H1 (cell line): ENCODE measurements around the gene MMP21. TPM values are rescaled to one million over a fixed set of nuclear protein-coding genes. Genes with fewer than 3 reads are reported as not detected.

Experiments used
- CTCF ChIA-PET: fragments of 300-600 bp; sonication (Branson Sonifier 250); formaldehyde crosslinking; loops from one replicate; lab custom pipeline; 2021; ENCODE audit not compliant: partially characterized antibody; lab: Charles Lee
- POLR2A ChIA-PET: fragments of 300-600 bp; sonication (Branson Sonifier 250); formaldehyde crosslinking; loops from one replicate; lab custom pipeline; 2021; ENCODE audit warnings: inconsistent platforms; ENCODE audit not compliant: partially characterized antibody; lab: Charles Lee
- DNase-seq, 2 experiments: peaks; one replicate each; pipeline versions ENCODE4 v3.0.0 to v3.0.0-alpha.2; 2010 to 2022; ENCODE audit warnings: low spot score in 2 of 2, low read depth in 1 of 2, mixed read lengths in 1 of 2
- FAIRE-seq: peaks from 2 replicates; lab custom pipeline; 2011; peaks lifted over from hg19 to GRCh38; lab: Jason Lieb, UNC
- H2AFZ ChIP-seq: 2 replicates; pipeline ENCODE4 v1.8.1; 2012; ENCODE audit warnings: low read length, inconsistent platforms
- H2AK5ac ChIP-seq: 2 replicates; pipeline ENCODE4 v1.6.1; 2013; ENCODE audit warnings: low read depth, low read length
- H2BK120ac ChIP-seq: replicated peaks from 2 replicates; pipeline ENCODE3; 2013; ENCODE audit warnings: low read depth, low read length, inconsistent platforms
- H2BK12ac ChIP-seq: 2 replicates; pipeline ENCODE4 v1.6.1; 2013; ENCODE audit warnings: low read depth, low read length
- H2BK15ac ChIP-seq: 2 replicates; pipeline ENCODE4 v1.6.1; 2013; ENCODE audit warnings: low read length
- H2BK20ac ChIP-seq: 2 replicates; pipeline ENCODE4 v1.6.1; 2013; ENCODE audit warnings: low read length
- H2BK5ac ChIP-seq: 2 replicates; pipeline ENCODE4 v1.6.1; 2013; ENCODE audit warnings: low read depth, low read length
- H3K14ac ChIP-seq: 2 replicates; pipeline ENCODE4 v1.6.1; 2013; ENCODE audit warnings: inconsistent platforms; ENCODE audit not compliant: insufficient read length
- H3K18ac ChIP-seq: 2 replicates; pipeline ENCODE4 v1.6.1; 2013; ENCODE audit warnings: low read length; ENCODE audit errors: extremely low read depth
- H3K23ac ChIP-seq: 2 replicates; pipeline ENCODE4 v1.6.1; 2013; ENCODE audit warnings: inconsistent platforms; ENCODE audit not compliant: insufficient read length
- H3K23me2 ChIP-seq: 2 replicates; pipeline ENCODE4 v1.6.1; 2013; ENCODE audit warnings: low read depth, low read length
- H3K27ac ChIP-seq: 2 replicates; pipeline ENCODE4 v1.6.1; 2011; ENCODE audit warnings: low read depth, low read length, inconsistent platforms
- H3K27me3 ChIP-seq, 4 experiments: replicated peaks in 1 of 4; 1 replicate in 1 of 4; 2 replicates in 3 of 4; pipeline versions ENCODE4 v1.6.1 to v1.8.1; 2011 to 2013; ENCODE audit warnings: low read length in 3 of 4, mild to moderate bottlenecking in 3 of 4, inconsistent platforms in 2 of 4, mixed read lengths in 2 of 4, moderate library complexity in 1 of 4; ENCODE audit not compliant: control insufficient read depth in 3 of 4, insufficient read depth in 3 of 4; ENCODE audit errors: extremely low read depth in 1 of 4
- H3K36me3 ChIP-seq, 4 experiments: 2 replicates each; pipeline versions ENCODE4 v1.6.1 to v1.8.1; 2011 to 2013; ENCODE audit warnings: mild to moderate bottlenecking in 4 of 4, low read length in 3 of 4, moderate library complexity in 2 of 4, control low read depth in 1 of 4, inconsistent platforms in 1 of 4; ENCODE audit not compliant: insufficient read depth in 4 of 4, control insufficient read depth in 2 of 4
- H3K4ac ChIP-seq: replicated peaks from 2 replicates; pipeline ENCODE3; 2013; ENCODE audit warnings: low read length, low read depth, mixed read lengths, inconsistent platforms; ENCODE audit not compliant: insufficient read length
- H3K4me1 ChIP-seq, 4 experiments: replicated peaks in 1 of 4; 1 replicate in 1 of 4; 2 replicates in 3 of 4; pipeline versions ENCODE4 v1.6.1 to v1.8.1; 2011 to 2013; ENCODE audit warnings: low read length in 3 of 4, inconsistent platforms in 2 of 4, mixed read lengths in 1 of 4; ENCODE audit not compliant: insufficient read depth in 4 of 4, control insufficient read depth in 3 of 4
- H3K4me2 ChIP-seq, 2 experiments: 2 replicates each; pipeline versions ENCODE4 v1.6.1 to v1.8.1; 2011 to 2013; ENCODE audit warnings: low read depth in 2 of 2, low read length in 2 of 2, control low read depth in 1 of 2, inconsistent platforms in 1 of 2, mild to moderate bottlenecking in 1 of 2; ENCODE audit not compliant: insufficient read depth in 1 of 2
- H3K4me3 ChIP-seq, 4 experiments: fragments of 200-600, 300-600 bp in 1 of 4; sonication (generic), shearing (Covaris generic), sonication (Bioruptor Twin) in 1 of 4; 2 replicates each; pipeline versions ENCODE4 v1.5.1 to v1.8.1; 2011 to 2016; ENCODE audit warnings: low read length in 4 of 4, low read depth in 3 of 4, control low read depth in 2 of 4, inconsistent platforms in 2 of 4, mild to moderate bottlenecking in 2 of 4, mixed read lengths in 1 of 4, moderate library complexity in 1 of 4; ENCODE audit not compliant: insufficient read depth in 2 of 4; ENCODE audit errors: extremely low read depth in 1 of 4
- H3K56ac ChIP-seq: replicated peaks from 2 replicates; pipeline ENCODE3; 2013; ENCODE audit warnings: low read depth, mild to moderate bottlenecking, mixed read lengths, low read length, inconsistent platforms; ENCODE audit not compliant: insufficient read length
- H3K79me1 ChIP-seq: 2 replicates; pipeline ENCODE4 v1.6.1; 2013; ENCODE audit warnings: low read depth, low read length, control low read depth
- H3K79me2 ChIP-seq, 2 experiments: 2 replicates each; pipeline versions ENCODE4 v1.6.1 to v1.8.1; 2012 to 2013; ENCODE audit warnings: low read length in 2 of 2, mild to moderate bottlenecking in 2 of 2, inconsistent platforms in 1 of 2; ENCODE audit not compliant: insufficient read depth in 2 of 2, control insufficient read depth in 1 of 2
- H3K9ac ChIP-seq, 4 experiments: replicated peaks in 1 of 4; 1 replicate in 1 of 4; 2 replicates in 3 of 4; pipeline versions ENCODE4 v1.6.1 to v1.8.1; 2011 to 2013; ENCODE audit warnings: low read depth in 3 of 4, low read length in 3 of 4, control low read depth in 2 of 4, mild to moderate bottlenecking in 2 of 4, moderate library complexity in 2 of 4, inconsistent platforms in 1 of 4; ENCODE audit errors: extremely low read depth in 1 of 4
- H3K9me3 ChIP-seq, 2 experiments: 2 replicates each; pipeline versions ENCODE4 v1.6.1 to v1.8.1; 2012 to 2013; ENCODE audit warnings: mild to moderate bottlenecking in 2 of 2, moderate library complexity in 2 of 2, control low read depth in 1 of 2, inconsistent platforms in 1 of 2, low read depth in 1 of 2, low read length in 1 of 2, mixed read lengths in 1 of 2; ENCODE audit not compliant: insufficient read depth in 2 of 2
- H4K20me1 ChIP-seq, 2 experiments: replicated peaks in 1 of 2; 2 replicates each; pipeline versions ENCODE3 to v1.8.1; 2011 to 2013; ENCODE audit warnings: inconsistent platforms in 2 of 2, low read length in 2 of 2, mild to moderate bottlenecking in 1 of 2; ENCODE audit not compliant: insufficient read depth in 2 of 2, control insufficient read depth in 1 of 2
- H4K5ac ChIP-seq: 2 replicates; pipeline ENCODE4 v1.6.1; 2013; ENCODE audit warnings: low read length, low read depth, mixed read lengths, inconsistent platforms; ENCODE audit not compliant: insufficient read length
- H4K8ac ChIP-seq: 2 replicates; pipeline ENCODE4 v1.8.0; 2013; ENCODE audit warnings: mild to moderate bottlenecking, moderate library complexity, low read length, inconsistent platforms; ENCODE audit not compliant: insufficient read depth; ENCODE audit errors: extremely low read depth
- H4K91ac ChIP-seq: replicated peaks from 2 replicates; pipeline ENCODE3; 2013; ENCODE audit warnings: low read length, mixed read lengths, inconsistent platforms; ENCODE audit not compliant: insufficient read length
- CTBP2 ChIP-seq: IDR thresholded peaks from 2 replicates; pipeline ENCODE4 v1.7.0; 2011; ENCODE audit warnings: borderline replicate concordance, mild to moderate bottlenecking, moderate library complexity, mixed read lengths, low read length; ENCODE audit not compliant: insufficient read depth, insufficient read length
- HDAC6 ChIP-seq: IDR thresholded peaks from one replicate; pipeline ENCODE4 v1.7.1; 2012; ENCODE audit warnings: low read depth, mild to moderate bottlenecking, inconsistent platforms, low read length, moderate library complexity
- JUN ChIP-seq: IDR thresholded peaks from 2 replicates; pipeline ENCODE4 v1.6.1; 2011; ENCODE audit warnings: low read depth, mild to moderate bottlenecking, improper control_type of control experiment, low read length
- KDM5A ChIP-seq: fragments of 200-600 bp; IDR thresholded peaks from 2 replicates; pipeline ENCODE4 v1.7.1; 2012; ENCODE audit warnings: mild to moderate bottlenecking, low read length, inconsistent platforms, mixed read lengths
- RAD21 ChIP-seq, 2 experiments: IDR thresholded peaks in 1 of 2; conservative IDR thresholded peaks in 1 of 2; 2 replicates each; pipeline ENCODE4 v1.6.1; 2011; ENCODE audit warnings: low read depth in 2 of 2, low read length in 2 of 2, improper control_type of control experiment in 1 of 2, inconsistent platforms in 1 of 2, mild to moderate bottlenecking in 1 of 2, moderate library complexity in 1 of 2
- SAP30 ChIP-seq: fragments of 300-600 bp; sonication (generic); IDR thresholded peaks from 2 replicates; pipeline ENCODE4 v1.7.1; 2012; ENCODE audit warnings: low read length, moderate library complexity, mild to moderate bottlenecking, inconsistent platforms; ENCODE audit not compliant: insufficient read depth, insufficient replicate concordance
- TEAD4 ChIP-seq: IDR thresholded peaks from 2 replicates; pipeline ENCODE4 v1.6.1; 2012; ENCODE audit warnings: low read depth, low read length, inconsistent platforms, mixed read lengths
- USF2 ChIP-seq: IDR thresholded peaks from 2 replicates; pipeline ENCODE4 v1.6.1; 2011; ENCODE audit warnings: low read length, improper control_type of control experiment
- WGBS, 2 experiments: shearing (Covaris generic) in 1 of 2; methylation state at CpG; one replicate each; pipeline versions ENCODE4 v1.1.6 to v1.1.7; 2013 to 2015; ENCODE audit warnings: low lambda C conversion rate in 2 of 2, mixed read lengths in 2 of 2, inconsistent platforms in 1 of 2, low coverage in 1 of 2, missing lambda C conversion rate in 1 of 2; ENCODE audit not compliant: insufficient replicate concordance in 2 of 2, insufficient coverage in 1 of 2, insufficient read length in 1 of 2; ENCODE audit errors: extremely low coverage in 1 of 2, missing lambda C conversion rate in 1 of 2; 5-methylcytosine and 5-hydroxymethylcytosine counted together
- polyA plus RNA-seq, 7 experiments: library from polyadenylated mRNA; depleted of rRNA in 3 of 7; stranded (reverse) in 5 of 7; unstranded in 2 of 7; fragments of >200 nt in 5 of 7; fragments of 200-250 nt in 2 of 7; gene quantifications; 1 replicate in 5 of 7; 2 replicates in 1 of 7; 4 replicates in 1 of 7; pipeline versions ENCODE4 v1.2.1 to v1.2.3, GENCODE V29; 2011 to 2013; ENCODE audit warnings: missing spikeins in 2 of 7, mixed read lengths in 2 of 7
- total RNA-seq: library from RNA; stranded (reverse); fragmentation: NEBNext Ultra II Directional; extraction: Animal tissue kit (Norgen Biotek cat#: 25700); gene quantifications from 2 replicates; pipeline ENCODE4 v1.2.1, GENCODE V29; 2021

MMP21 gene
- total and polyA plus RNA-seq, 2 of the 8 experiments (the other 6 are each of a cell fraction or from before 2014, with no cell fraction given): not detected

GRCh38 chr10:125734148-125734547 is 41.5 kb downstream of the MMP21 start:
- CTCF ChIA-PET: no interaction called here
- H2BK5ac ChIP-seq: no peak overlapping the region

More at GRCh38 chr10:125734148-125734547, 41.5 kb downstream of the MMP21 start:
- Histone ChIP-seq H3K4me1 (no peaks in the 10 kb centered on the region), H4K91ac (no peak overlapping the region), H3K79me1 (no peaks in the 10 kb centered on the region), H3K14ac (no peak overlapping the region), H3K18ac (no peak overlapping the region), H3K4me3 (no peak overlapping the region), H2BK20ac (no peak overlapping the region), H2BK120ac (no peak overlapping the region), H3K27me3 (no peaks in the 10 kb centered on the region), H3K27ac (no peak overlapping the region), H2AFZ (no peak overlapping the region), H3K9ac (no peak overlapping the region), H3K9me3 (no peaks in the 10 kb centered on the region), H4K8ac (no peak overlapping the region), H3K23ac (no peak overlapping the region), H2BK12ac (no peak overlapping the region), H4K5ac (no peak overlapping the region), H3K4ac (no peak overlapping the region), H2AK5ac (no peak overlapping the region), H3K23me2 (no peaks in the 10 kb centered on the region), H3K79me2 (no peaks in the 10 kb centered on the region), H3K56ac (no peak overlapping the region), H4K20me1 (peaks cover 0 to 6% of the 10 kb centered on the region in 2 experiments), H3K4me2 (no peak overlapping the region), H3K36me3 (peaks cover 33 to 95% (median 84%) of the 10 kb centered on the region in 4 experiments), H2BK15ac (no peak overlapping the region)
- TF ChIP-seq RAD21 (IDR thresholded peaks at IDR 0.05 in 1 of 2, conservative IDR thresholded peaks at IDR 0.05 in 1 of 2; ENCODE audit: low read depth in 2 of 2, low read length in 2 of 2) (no peak), CTBP2 (no peak), KDM5A (no peak), TEAD4 (no peak), USF2 (no peak), SAP30 (no peak), HDAC6 (no peak), JUN (no peak)
- FAIRE-seq: no peak
- DNase-seq: no peak
- WGBS, 2 experiments: 97% methylated on average over 1 of the region's 1 CpG; no CpG with 5 or more reads in 1 of the 2 experiments
- POLR2A ChIA-PET: interaction anchor here (0.8 to 1.2 kb wide), 3 partner anchors 9 to 32 kb away, joined by 3 to 4 read pairs (median 3); no protein-coding TSS in a partner anchor
